K562 (cell line): Measurements from ENCODE around the gene RPL3. TPM values are rescaled to one million over a fixed set of nuclear protein-coding genes. Genes with fewer than 3 reads are reported as not detected.

Experiments used
- CBX5 ChIP-seq: IDR thresholded peaks from 2 replicates; pipeline ENCODE4 v1.6.1; 2014; ENCODE audit warnings: low read depth, borderline replicate concordance
- CHD2 ChIP-seq: IDR thresholded peaks from 2 replicates; pipeline ENCODE4 v1.6.1; 2011; ENCODE audit warnings: low read depth, low read length
- LARP7 ChIP-seq: fragments of 450-650 bp; IDR thresholded peaks from 2 replicates; pipeline ENCODE4 v1.6.1; 2016
- RAD21 ChIP-seq, 2 experiments: fragments of 250-450 bp in 1 of 2; fragments of 450-650 bp in 1 of 2; sonication (Bioruptor Pico) in 1 of 2; formaldehyde crosslinking in 1 of 2; IDR thresholded peaks in 1 of 2; conservative IDR thresholded peaks in 1 of 2; 2 replicates each; pipeline versions ENCODE4 v1.4.0 to v1.8.0; 2020 to 2022; ENCODE audit warnings: mild to moderate bottlenecking in 2 of 2, moderate library complexity in 1 of 2
- RBM14 ChIP-seq: fragments of 200-400 bp; formaldehyde crosslinking; IDR thresholded peaks from 2 replicates; pipeline ENCODE4 v1.6.1; 2018; ENCODE audit warnings: low read depth, mild to moderate bottlenecking, low read length, moderate library complexity, borderline replicate concordance; ENCODE audit not compliant: insufficient read depth
- RBM17 ChIP-seq: fragments of 200-400 bp; formaldehyde crosslinking; IDR thresholded peaks from 2 replicates; pipeline ENCODE4 v1.6.1; 2017; ENCODE audit warnings: low read depth, mild to moderate bottlenecking, low read length, borderline replicate concordance
- SMAD3 ChIP-seq: fragments of 450-650 bp; formaldehyde crosslinking; conservative IDR thresholded peaks from 2 replicates; pipeline ENCODE4 v1.4.0; 2020; ENCODE audit warnings: mild to moderate bottlenecking
- SRSF3 ChIP-seq: fragments of 200-400 bp; formaldehyde crosslinking; IDR thresholded peaks from 2 replicates; pipeline ENCODE4 v1.6.1; 2016; ENCODE audit warnings: mild to moderate bottlenecking, low read length, moderate library complexity; ENCODE audit not compliant: insufficient read depth
- polyA plus RNA-seq, 8 experiments: library from polyadenylated mRNA; depleted of rRNA in 4 of 8; stranded (reverse) in 5 of 8; unstranded in 3 of 8; fragments of >200 nt; fragmentation: Nextera tagmentation in 2 of 8; fragmentation: Illumina TruSeq in 1 of 8; extraction: Ambion mirVana in 2 of 8; extraction: Trizol in 1 of 8; gene quantifications; 2 replicates each; pipeline versions ENCODE4 v1.2.1 to v1.2.3, GENCODE V29; 2011 to 2014; ENCODE audit warnings: inconsistent platforms in 1 of 8, missing spikeins in 1 of 8
- total RNA-seq, 7 experiments: library from RNA; depleted of rRNA in 6 of 7; stranded (reverse); fragments of >200 nt in 6 of 7; fragmentation: Illumina TruSeq in 2 of 7; extraction: Trizol in 2 of 7; gene quantifications; 2 replicates each; pipeline versions ENCODE4 v1.2.1 to v1.2.3, GENCODE V29; 2011 to 2021; ENCODE audit warnings: low replicate concordance in 1 of 7
- TF ChIP-seq, protein P1 (sequence below): sonication (generic); IDR thresholded peaks from 2 replicates; pipeline ENCODE4 v1.6.1; 2016
- TF ChIP-seq, protein P2 (sequence below): sonication (generic); formaldehyde crosslinking; IDR thresholded peaks from 2 replicates; pipeline ENCODE4 v1.8.0; 2023; ENCODE audit warnings: missing genetic modification reagents, mild to moderate bottlenecking, borderline replicate concordance
- TF ChIP-seq, protein P3 (sequence below): fragments of 450-650 bp; IDR thresholded peaks from 2 replicates; pipeline ENCODE4 v1.6.1; 2016; ENCODE audit warnings: missing biosample characterization, missing genetic modification characterization

RPL3 gene
- total and polyA plus RNA-seq, 9 of the 15 experiments (the other 6 are each of a cell fraction or from before 2014, with no cell fraction given) = 1,624 to 4,066 (median 2,565) TPM

DNA sequence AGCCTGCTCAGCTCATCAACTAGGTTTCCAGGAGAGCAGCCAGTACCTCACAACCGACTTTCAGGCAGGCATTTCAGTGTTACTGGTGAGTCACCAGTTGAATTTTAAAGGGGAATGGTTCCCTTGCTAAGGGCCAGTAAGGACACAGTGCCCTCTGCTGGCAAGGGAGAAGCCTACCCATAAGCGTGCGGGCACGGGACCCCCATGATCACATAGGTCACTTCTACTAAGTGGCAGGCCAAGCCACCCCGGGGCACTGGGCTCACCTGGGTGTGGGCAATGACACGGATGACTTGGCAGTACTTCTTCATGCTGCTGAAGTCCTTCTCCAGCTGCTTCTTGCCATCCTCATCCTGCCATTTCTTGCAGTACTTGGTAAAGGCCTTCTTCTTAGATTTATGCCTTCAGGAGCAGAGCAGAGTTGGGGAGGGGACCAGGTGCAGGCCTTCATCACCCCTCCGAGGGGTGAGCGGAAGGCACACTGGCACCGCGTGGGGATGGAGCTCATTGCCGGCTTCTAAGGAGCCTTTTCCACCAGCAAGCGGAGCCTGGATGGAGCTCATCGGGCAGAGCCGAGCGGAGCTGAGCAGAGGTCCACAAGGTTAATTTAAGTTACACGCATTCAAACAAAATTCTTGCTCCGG is 2.9 kb downstream of the RPL3 start (continued):
- TF ChIP-seq, protein P1, sequence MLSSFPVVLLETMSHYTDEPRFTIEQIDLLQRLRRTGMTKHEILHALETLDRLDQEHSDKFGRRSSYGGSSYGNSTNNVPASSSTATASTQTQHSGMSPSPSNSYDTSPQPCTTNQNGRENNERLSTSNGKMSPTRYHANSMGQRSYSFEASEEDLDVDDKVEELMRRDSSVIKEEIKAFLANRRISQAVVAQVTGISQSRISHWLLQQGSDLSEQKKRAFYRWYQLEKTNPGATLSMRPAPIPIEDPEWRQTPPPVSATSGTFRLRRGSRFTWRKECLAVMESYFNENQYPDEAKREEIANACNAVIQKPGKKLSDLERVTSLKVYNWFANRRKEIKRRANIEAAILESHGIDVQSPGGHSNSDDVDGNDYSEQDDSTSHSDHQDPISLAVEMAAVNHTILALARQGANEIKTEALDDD = peak; percentile 19; the same call in 1 of the 2 replicates
- TF ChIP-seq SMAD3 (CRISPR knock-in tag) (no peak), LARP7 (no peak), RBM17 (no peak), RAD21 (CRISPR knock-in tag; conservative IDR thresholded peaks at IDR 0.05 in 1 of 2, IDR thresholded peaks at IDR 0.05 in 1 of 2) (peak; percentile 50 to 54), CBX5 (no peak), CHD2 (no peak), RBM14 (no peak), SRSF3 (no peak)
- TF ChIP-seq, protein P2, sequence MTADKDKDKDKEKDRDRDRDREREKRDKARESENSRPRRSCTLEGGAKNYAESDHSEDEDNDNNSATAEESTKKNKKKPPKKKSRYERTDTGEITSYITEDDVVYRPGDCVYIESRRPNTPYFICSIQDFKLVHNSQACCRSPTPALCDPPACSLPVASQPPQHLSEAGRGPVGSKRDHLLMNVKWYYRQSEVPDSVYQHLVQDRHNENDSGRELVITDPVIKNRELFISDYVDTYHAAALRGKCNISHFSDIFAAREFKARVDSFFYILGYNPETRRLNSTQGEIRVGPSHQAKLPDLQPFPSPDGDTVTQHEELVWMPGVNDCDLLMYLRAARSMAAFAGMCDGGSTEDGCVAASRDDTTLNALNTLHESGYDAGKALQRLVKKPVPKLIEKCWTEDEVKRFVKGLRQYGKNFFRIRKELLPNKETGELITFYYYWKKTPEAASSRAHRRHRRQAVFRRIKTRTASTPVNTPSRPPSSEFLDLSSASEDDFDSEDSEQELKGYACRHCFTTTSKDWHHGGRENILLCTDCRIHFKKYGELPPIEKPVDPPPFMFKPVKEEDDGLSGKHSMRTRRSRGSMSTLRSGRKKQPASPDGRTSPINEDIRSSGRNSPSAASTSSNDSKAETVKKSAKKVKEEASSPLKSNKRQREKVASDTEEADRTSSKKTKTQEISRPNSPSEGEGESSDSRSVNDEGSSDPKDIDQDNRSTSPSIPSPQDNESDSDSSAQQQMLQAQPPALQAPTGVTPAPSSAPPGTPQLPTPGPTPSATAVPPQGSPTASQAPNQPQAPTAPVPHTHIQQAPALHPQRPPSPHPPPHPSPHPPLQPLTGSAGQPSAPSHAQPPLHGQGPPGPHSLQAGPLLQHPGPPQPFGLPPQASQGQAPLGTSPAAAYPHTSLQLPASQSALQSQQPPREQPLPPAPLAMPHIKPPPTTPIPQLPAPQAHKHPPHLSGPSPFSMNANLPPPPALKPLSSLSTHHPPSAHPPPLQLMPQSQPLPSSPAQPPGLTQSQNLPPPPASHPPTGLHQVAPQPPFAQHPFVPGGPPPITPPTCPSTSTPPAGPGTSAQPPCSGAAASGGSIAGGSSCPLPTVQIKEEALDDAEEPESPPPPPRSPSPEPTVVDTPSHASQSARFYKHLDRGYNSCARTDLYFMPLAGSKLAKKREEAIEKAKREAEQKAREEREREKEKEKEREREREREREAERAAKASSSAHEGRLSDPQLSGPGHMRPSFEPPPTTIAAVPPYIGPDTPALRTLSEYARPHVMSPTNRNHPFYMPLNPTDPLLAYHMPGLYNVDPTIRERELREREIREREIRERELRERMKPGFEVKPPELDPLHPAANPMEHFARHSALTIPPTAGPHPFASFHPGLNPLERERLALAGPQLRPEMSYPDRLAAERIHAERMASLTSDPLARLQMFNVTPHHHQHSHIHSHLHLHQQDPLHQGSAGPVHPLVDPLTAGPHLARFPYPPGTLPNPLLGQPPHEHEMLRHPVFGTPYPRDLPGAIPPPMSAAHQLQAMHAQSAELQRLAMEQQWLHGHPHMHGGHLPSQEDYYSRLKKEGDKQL (CRISPR knock-in tag) = no peak
- TF ChIP-seq, protein P3, sequence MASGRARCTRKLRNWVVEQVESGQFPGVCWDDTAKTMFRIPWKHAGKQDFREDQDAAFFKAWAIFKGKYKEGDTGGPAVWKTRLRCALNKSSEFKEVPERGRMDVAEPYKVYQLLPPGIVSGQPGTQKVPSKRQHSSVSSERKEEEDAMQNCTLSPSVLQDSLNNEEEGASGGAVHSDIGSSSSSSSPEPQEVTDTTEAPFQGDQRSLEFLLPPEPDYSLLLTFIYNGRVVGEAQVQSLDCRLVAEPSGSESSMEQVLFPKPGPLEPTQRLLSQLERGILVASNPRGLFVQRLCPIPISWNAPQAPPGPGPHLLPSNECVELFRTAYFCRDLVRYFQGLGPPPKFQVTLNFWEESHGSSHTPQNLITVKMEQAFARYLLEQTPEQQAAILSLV (tag) = no peak
